ENCODE data around the gene C1QC. TPM values are rescaled to one million over a fixed set of nuclear protein-coding genes. Genes with fewer than 3 reads are reported as not detected.

The C1QC gene
- total and polyA plus RNA-seq, 2 experiments from 2014 or later: not detected

- Histone ChIP-seq H3K36me3 (ENCODE audit: insufficient read depth) (no peaks in the 10 kb centered on the region), H3K4me1 (ENCODE audit: insufficient read depth) (peaks cover 3% of the 10 kb centered on the region), H3K79me2 (replicated peaks; ENCODE audit: insufficient read depth) (no peaks in the 10 kb centered on the region), H3F3A (replicated peaks; ENCODE audit: low read depth) (no peaks in the 10 kb centered on the region), H3K4me3 (no peak overlapping the region), H3K27me3 (ENCODE audit: insufficient read depth) (no peaks in the 10 kb centered on the region), H3K27ac (ENCODE audit: low read depth) (no peak overlapping the region), H3K4me2 (no peak overlapping the region), H3K9me2 (ENCODE audit: insufficient read depth) (no peaks in the 10 kb centered on the region), H2AFZ (no peak overlapping the region), H4K20me1 (replicated peaks; ENCODE audit: insufficient read depth) (no peaks in the 10 kb centered on the region)
- no peaks in the 10 kb centered on the region for H3K36me3 Mint-ChIP-seq (ENCODE audit: low read depth)
- peaks cover 9% of the 10 kb centered on the region for H3K27me3 Mint-ChIP-seq (ENCODE audit: insufficient read depth, low read depth, poor library complexity)
- no peak for DNase-seq (ENCODE audit: low spot score)
- TF ChIP-seq CTCF (conservative IDR thresholded peaks at IDR 0.05; ENCODE audit: low read depth in 2 of 2) (peak in 1 of 2 experiments; percentile 22; a peak in 2 of 4 replicates), JUNB (IDR thresholded peaks at IDR 0.05; ENCODE audit: unreplicated experiment) (no peak)
- no peak overlapping the region for H3K27ac Mint-ChIP-seq
- H3K4me1 Mint-ChIP-seq: peaks cover 8% of the 10 kb centered on the region
- no peak for ATAC-seq
- no peaks in the 10 kb centered on the region; the same call in 2 of the 3 replicates for H3K9me3 Mint-ChIP-seq
- no peak overlapping the region for H3K4me3 Mint-ChIP-seq
Observed at GRCh38 chr1:22636927-22637326, 6.5 kb upstream of the C1QC start.

- no peaks in the 10 kb centered on the region for H3K27me3 ChIP-seq (ENCODE audit: insufficient read depth)
- no peaks in the 10 kb centered on the region for H3K79me2 ChIP-seq (replicated peaks; ENCODE audit: insufficient read depth)
- Mint-ChIP-seq H3K27ac (no peak overlapping the region), H3K4me3 (no peak overlapping the region), H3K27me3 (ENCODE audit: insufficient read depth, low read depth, poor library complexity) (peaks cover 9% of the 10 kb centered on the region), H3K4me1 (peaks cover 8% of the 10 kb centered on the region), H3K36me3 (ENCODE audit: low read depth) (no peaks in the 10 kb centered on the region), H3K9me3 (no peaks in the 10 kb centered on the region; the same call in 2 of the 3 replicates)
- no peak overlapping the region for H2AFZ ChIP-seq
- no peak overlapping the region for H3K4me3 ChIP-seq
- ATAC-seq (no peak), DNase-seq (ENCODE audit: low spot score) (no peak)
- no peaks in the 10 kb centered on the region for H3K9me2 ChIP-seq (ENCODE audit: insufficient read depth)
- no peaks in the 10 kb centered on the region for H3K36me3 ChIP-seq (ENCODE audit: insufficient read depth)
- no peak overlapping the region for H3K4me2 ChIP-seq
- H3F3A ChIP-seq (replicated peaks; ENCODE audit: low read depth): no peaks in the 10 kb centered on the region
- H4K20me1 ChIP-seq (replicated peaks; ENCODE audit: insufficient read depth): no peaks in the 10 kb centered on the region
- no peak overlapping the region for H3K27ac ChIP-seq (ENCODE audit: low read depth)
- H3K4me1 ChIP-seq (ENCODE audit: insufficient read depth): no peaks in the 10 kb centered on the region; the same call in 1 of the 2 replicates
- no peak for TF ChIP-seq ZNF331 (CRISPR knock-in tag; IDR thresholded peaks at IDR 0.05; ENCODE audit: low read depth)
- no peak for TF ChIP-seq EZH2 (IDR thresholded peaks at IDR 0.05; ENCODE audit: low read depth, unreplicated experiment)
- no peak for TF ChIP-seq CTCF (conservative IDR thresholded peaks at IDR 0.05; ENCODE audit: low read depth in 2 of 2)
- TF ChIP-seq ZNF114 (CRISPR knock-in tag; IDR thresholded peaks at IDR 0.05): no peak
- no peak for TF ChIP-seq STAT1 (IDR thresholded peaks at IDR 0.05; ENCODE audit: unreplicated experiment)
- no peak for TF ChIP-seq EZH2phosphoT487 (IDR thresholded peaks at IDR 0.05; ENCODE audit: unreplicated experiment)
- TF ChIP-seq ZNF462 (CRISPR knock-in tag; IDR thresholded peaks at IDR 0.05): no peak
- TF ChIP-seq JUNB (IDR thresholded peaks at IDR 0.05; ENCODE audit: unreplicated experiment): no peak
- TF ChIP-seq NANOG (IDR thresholded peaks at IDR 0.05; ENCODE audit: borderline replicate concordance): no peak
Observed at GRCh38 chr1:22637907-22638445, 5.5 kb upstream of the C1QC start.
